WERI-Rb-1 (cell line): ENCODE measurements around the gene CTNNA3.

Experiments used
- DNase-seq: peaks from one replicate; pipeline ENCODE4 v3.0.0-alpha.2; 2020
- H3K27ac ChIP-seq: fragments of 250-450 bp; sonication (Bioruptor Pico); 2 replicates; pipeline ENCODE4 v1.5.1; 2020; ENCODE audit warnings: mild to moderate bottlenecking, moderate library complexity
- H3K27me3 ChIP-seq: fragments of 250-450 bp; sonication (Bioruptor Pico); 2 replicates; pipeline ENCODE4 v1.5.1; 2021; ENCODE audit warnings: mild to moderate bottlenecking, low read depth, moderate library complexity; ENCODE audit not compliant: insufficient read depth, severe bottlenecking
- H3K36me3 ChIP-seq: fragments of 250-450 bp; sonication (Bioruptor Pico); 2 replicates; pipeline ENCODE4 v1.5.1; 2020; ENCODE audit warnings: mild to moderate bottlenecking, moderate library complexity
- H3K4me3 ChIP-seq: 2 replicates; pipeline ENCODE4 v1.5.1; 2011; ENCODE audit warnings: low read depth, mild to moderate bottlenecking, control low read depth, low read length
- H3K9me3 ChIP-seq: fragments of 250-450 bp; sonication (Bioruptor Pico); 2 replicates; pipeline ENCODE4 v1.5.1; 2021; ENCODE audit warnings: mild to moderate bottlenecking, moderate library complexity; ENCODE audit not compliant: severe bottlenecking
- CTCF ChIP-seq: IDR thresholded peaks from 2 replicates; pipeline ENCODE4 v1.5.1; 2011; ENCODE audit warnings: low read depth, mild to moderate bottlenecking, control low read depth, inconsistent platforms, low read length

Gene CTNNA3

GRCh38 chr10:67114945-67115344 is 581.0 kb downstream of the CTNNA3 start:
- H3K36me3 ChIP-seq = no peaks in the 10 kb centered on the region
- H3K4me3 ChIP-seq = no peak overlapping the region
- no peaks in the 10 kb centered on the region for H3K27me3 ChIP-seq
- H3K27ac ChIP-seq = no peak overlapping the region
- TF ChIP-seq CTCF = no peak
- DNase-seq = no peak
- H3K9me3 ChIP-seq = no peaks in the 10 kb centered on the region

GRCh38 chr10:67112765-67113164 is 583.2 kb downstream of the CTNNA3 start:
- Histone ChIP-seq H3K9me3 (no peaks in the 10 kb centered on the region), H3K4me3 (no peak overlapping the region), H3K27ac (no peak overlapping the region), H3K27me3 (no peaks in the 10 kb centered on the region), H3K36me3 (no peaks in the 10 kb centered on the region)
- DNase-seq = no peak
- TF ChIP-seq CTCF = no peak

- no peaks in the 10 kb centered on the region for H3K36me3 ChIP-seq
- TF ChIP-seq CTCF = no peak
- no peak overlapping the region for H3K27ac ChIP-seq
- H3K4me3 ChIP-seq = no peak overlapping the region
- DNase-seq = no peak
- H3K27me3 ChIP-seq = no peaks in the 10 kb centered on the region
- H3K9me3 ChIP-seq = no peaks in the 10 kb centered on the region
Observed at GRCh38 chr10:67110286-67110685, 585.7 kb downstream of the CTNNA3 start.

GRCh38 chr10:67107670-67108069 is 588.3 kb downstream of the CTNNA3 start:
- Histone ChIP-seq H3K27me3 (no peaks in the 10 kb centered on the region), H3K9me3 (no peaks in the 10 kb centered on the region), H3K4me3 (no peak overlapping the region), H3K27ac (no peak overlapping the region), H3K36me3 (no peaks in the 10 kb centered on the region)
- no peak for TF ChIP-seq CTCF
- no peak for DNase-seq

GRCh38 chr10:67100951-67101350 is 595.0 kb downstream of the CTNNA3 start:
- Histone ChIP-seq H3K36me3 (no peaks in the 10 kb centered on the region), H3K27ac (no peak overlapping the region), H3K27me3 (no peaks in the 10 kb centered on the region), H3K9me3 (no peaks in the 10 kb centered on the region), H3K4me3 (no peak overlapping the region)
- no peak for DNase-seq
- no peak for TF ChIP-seq CTCF

- no peak for DNase-seq
- Histone ChIP-seq H3K27ac (no peak overlapping the region), H3K36me3 (no peaks in the 10 kb centered on the region), H3K27me3 (no peaks in the 10 kb centered on the region), H3K4me3 (no peak overlapping the region), H3K9me3 (no peaks in the 10 kb centered on the region)
- TF ChIP-seq CTCF = no peak
Observed at GRCh38 chr10:67098461-67098860, 597.5 kb downstream of the CTNNA3 start.
